ENCODE measurements around the gene LCN9.

Gene LCN9

DNA sequence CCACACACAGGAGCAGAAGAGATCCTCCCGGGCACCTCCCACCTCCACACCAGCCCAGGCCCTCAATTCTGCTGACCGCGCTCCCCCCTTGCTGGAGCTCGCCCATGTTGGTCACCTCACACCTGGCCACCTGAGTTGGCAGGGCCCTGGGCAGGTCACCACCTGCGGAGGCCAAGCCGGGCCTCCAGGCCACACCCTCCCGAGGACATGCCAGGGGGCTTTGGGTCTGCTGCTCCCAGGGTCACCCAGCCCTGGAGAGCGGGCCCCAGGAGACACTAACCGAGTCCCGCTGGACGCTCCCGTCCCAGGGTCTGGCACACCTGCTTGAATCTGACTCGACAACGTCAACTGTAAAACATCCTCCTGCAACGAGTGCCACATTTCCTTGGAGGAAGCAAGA lies 34.1 kb downstream of the LCN9 start:
- no peaks in the 10 kb centered on the region for H3K36me3 Mint-ChIP-seq
- no peak overlapping the region for H3K27ac Mint-ChIP-seq
- H3K4me1 Mint-ChIP-seq, result no peaks in the 10 kb centered on the region
- ATAC-seq, result no peak
- H3K4me3 Mint-ChIP-seq, result no peak overlapping the region
- H3K9me3 Mint-ChIP-seq, result no peaks in the 10 kb centered on the region
- no peak for DNase-seq (ENCODE audit: low spot score in 2 of 2)

DNA sequence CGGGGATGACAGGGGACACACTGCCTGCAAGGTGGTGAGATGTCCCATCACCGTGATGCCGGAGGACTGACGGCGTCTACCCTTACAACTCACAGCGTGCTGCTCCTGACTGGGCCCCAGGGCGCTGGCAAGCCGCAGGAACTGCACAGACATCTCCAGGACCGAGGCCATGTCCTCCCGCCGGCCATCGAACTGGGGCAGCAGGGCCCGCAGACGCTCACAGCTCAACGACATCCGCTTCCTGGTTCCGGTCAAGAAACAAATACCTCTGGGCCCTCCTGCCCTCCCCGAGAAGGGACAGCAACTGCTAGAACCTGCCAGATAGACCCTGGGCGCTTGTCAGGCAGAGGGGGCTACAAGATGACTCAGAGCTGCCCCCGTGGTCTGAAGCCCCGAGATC lies 35.1 kb downstream of the LCN9 start:
- Mint-ChIP-seq H3K4me3 (no peak overlapping the region), H3K4me1 (no peaks in the 10 kb centered on the region), H3K9me3 (no peaks in the 10 kb centered on the region), H3K36me3 (no peaks in the 10 kb centered on the region), H3K27ac (no peak overlapping the region)
- ATAC-seq (no peak), DNase-seq (ENCODE audit: low spot score in 2 of 2) (no peak)

DNA sequence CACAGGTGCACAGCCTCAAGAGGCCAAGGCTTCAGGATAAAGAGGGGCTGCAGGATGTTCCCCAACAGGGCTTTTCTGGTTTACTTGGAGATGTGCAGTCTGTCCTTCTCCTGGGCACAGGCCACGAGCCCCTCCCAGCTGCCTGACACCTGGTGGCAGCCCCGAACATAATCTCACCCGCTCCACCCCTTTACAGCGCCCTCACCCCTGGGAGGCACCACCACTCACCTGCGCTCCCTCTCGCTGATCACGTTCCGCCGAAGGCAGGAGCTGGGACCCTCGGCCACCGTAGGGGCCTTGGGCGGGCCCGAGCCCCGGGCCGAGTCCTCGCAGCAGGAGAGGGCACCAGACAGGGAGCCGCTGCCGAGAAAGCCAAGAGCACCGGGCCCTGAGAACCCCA lies 35.7 kb downstream of the LCN9 start:
- no peaks in the 10 kb centered on the region for H3K36me3 Mint-ChIP-seq
- DNase-seq (ENCODE audit: low spot score in 2 of 2) (no peak), ATAC-seq (no peak)
- no peak overlapping the region for H3K4me3 Mint-ChIP-seq
- no peaks in the 10 kb centered on the region for H3K9me3 Mint-ChIP-seq
- H3K4me1 Mint-ChIP-seq, result no peaks in the 10 kb centered on the region
- no peak overlapping the region for H3K27ac Mint-ChIP-seq

GRCh38 chr9:135699440-135699839 lies 36.3 kb downstream of the LCN9 start, which contains the start of gene SOHLH1:
Gene SOHLH1, minus strand, starts transcription at chr9:135699481. Its CDS starts 14 bp downstream, at chr9:135699467.
- no peaks in the 10 kb centered on the region for H3K4me1 Mint-ChIP-seq
- no peak within 1 kb of the TSS for H3K4me3 Mint-ChIP-seq
- no peaks in the 10 kb centered on the region for H3K9me3 Mint-ChIP-seq
- no peaks in the 10 kb centered on the region for H3K36me3 Mint-ChIP-seq
- ATAC-seq (no peak), DNase-seq (ENCODE audit: low spot score in 2 of 2) (no peak)
- H3K27ac Mint-ChIP-seq, result no peak within 1 kb of the TSS

DNA sequence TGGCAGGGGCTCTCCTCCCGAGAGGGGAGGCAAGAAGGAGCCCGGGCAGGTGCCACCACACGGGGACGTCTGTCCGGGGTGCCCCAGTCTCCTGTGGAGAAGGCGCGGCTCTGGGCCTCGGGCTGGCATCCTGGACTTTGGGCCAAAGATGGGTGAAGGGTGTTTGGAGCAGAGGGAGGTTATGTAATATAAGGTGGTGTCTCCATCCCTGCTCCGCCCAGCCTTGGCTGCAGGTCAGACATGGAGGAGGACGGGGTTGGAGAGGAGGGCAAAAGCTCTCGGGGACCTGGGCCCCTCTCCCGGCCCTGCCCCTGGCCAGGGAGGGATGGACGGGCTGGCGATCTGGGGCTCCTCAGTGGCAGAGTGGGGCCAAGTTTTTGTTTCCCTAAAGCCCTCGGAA lies 37.4 kb downstream of the LCN9 start:
- DNase-seq (ENCODE audit: low spot score in 2 of 2) (no peak), ATAC-seq (no peak)
- Mint-ChIP-seq H3K36me3 (no peaks in the 10 kb centered on the region), H3K9me3 (no peaks in the 10 kb centered on the region), H3K27ac (no peak overlapping the region), H3K4me3 (no peak overlapping the region), H3K4me1 (no peaks in the 10 kb centered on the region)

DNA sequence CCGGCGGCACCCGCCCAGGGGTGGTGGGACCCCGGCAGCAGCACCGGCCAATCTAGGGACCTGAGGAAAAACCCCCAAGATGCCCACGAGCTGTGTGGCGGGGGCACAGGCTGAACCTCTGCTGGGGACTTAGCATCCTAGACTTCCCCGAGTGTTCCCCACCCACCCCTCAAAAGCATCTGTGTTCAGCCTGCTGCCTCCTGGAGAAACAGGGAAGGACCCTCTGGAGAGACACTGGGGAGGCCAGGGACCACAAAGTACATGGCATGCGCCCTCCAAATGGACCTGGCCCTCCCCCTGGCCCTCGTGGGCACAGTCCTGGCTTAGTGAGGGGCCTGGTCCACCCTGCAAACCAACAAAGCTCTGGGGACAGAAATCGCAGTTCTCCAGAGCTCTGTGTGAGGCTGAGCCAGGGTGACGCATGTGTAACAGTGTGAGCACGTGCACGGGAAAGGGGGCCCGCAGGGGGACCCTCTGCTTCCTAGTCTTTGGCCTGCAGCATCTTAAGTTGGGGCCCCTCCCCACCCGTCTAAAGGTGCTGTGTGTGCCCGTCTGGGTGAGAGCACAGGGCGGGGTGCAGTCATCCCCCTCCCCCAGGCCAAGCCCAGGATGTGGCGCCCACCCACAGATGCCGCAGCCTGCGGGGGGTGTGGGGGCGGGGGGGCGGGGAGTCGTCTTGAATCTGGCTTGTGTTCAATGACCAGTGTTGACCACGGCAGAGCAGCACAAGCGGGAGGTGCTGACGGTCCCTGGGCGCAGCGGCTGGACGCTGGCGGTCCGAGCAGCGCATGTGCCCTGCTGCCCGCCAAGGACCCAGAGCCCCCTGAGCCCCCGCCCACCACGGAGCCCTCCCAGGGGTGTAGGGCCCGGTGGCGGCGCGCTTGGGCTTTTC lies 38.2 kb downstream of the LCN9 start:
- no peak overlapping the region for H3K4me3 Mint-ChIP-seq
- H3K36me3 Mint-ChIP-seq, result no peaks in the 10 kb centered on the region
- no peaks in the 10 kb centered on the region for H3K4me1 Mint-ChIP-seq
- DNase-seq (ENCODE audit: low spot score in 2 of 2), result no peak
- H3K9me3 Mint-ChIP-seq, result no peaks in the 10 kb centered on the region
- ATAC-seq, result peak; percentile 43
- no peak overlapping the region for H3K27ac Mint-ChIP-seq

GRCh38 chr9:135701959-135702721 lies 39.0 kb downstream of the LCN9 start, which contains the start of gene KCNT1:
Gene KCNT1, plus strand, starts transcription at chr9:135702185. Its CDS starts 74 bp downstream, at chr9:135702259.
- Mint-ChIP-seq H3K9me3 (no peaks in the 10 kb centered on the region), H3K4me1 (no peaks in the 10 kb centered on the region), H3K4me3 (no peak within 1 kb of the TSS), H3K27ac (no peak within 1 kb of the TSS), H3K36me3 (no peaks in the 10 kb centered on the region)
- peak; percentile 75 for ATAC-seq
- DNase-seq (ENCODE audit: low spot score in 2 of 2), result peak; percentile 77 to 81

DNA sequence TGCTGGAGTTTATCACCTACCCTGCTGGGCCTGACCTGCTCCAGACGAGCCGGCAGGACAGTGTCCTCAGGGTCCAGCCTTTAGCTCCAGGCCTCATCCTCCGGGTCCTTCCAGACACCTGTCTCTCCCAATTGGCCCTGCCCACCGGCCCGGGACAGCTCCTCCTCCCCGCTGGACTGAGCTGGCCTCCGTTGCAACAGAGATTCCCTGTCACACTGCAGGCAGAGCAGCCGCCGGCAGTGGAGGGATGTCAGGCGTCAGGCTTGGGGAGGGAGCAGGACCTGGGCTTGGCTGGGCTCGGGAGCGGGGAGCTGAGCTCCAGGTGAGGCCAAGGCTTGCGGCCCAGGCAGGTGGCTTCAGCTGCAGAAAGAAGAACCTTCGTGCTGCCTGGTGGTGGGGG lies 40.6 kb downstream of the LCN9 start:
- ATAC-seq (no peak), DNase-seq (ENCODE audit: low spot score in 2 of 2) (no peak)
- H3K27ac Mint-ChIP-seq, result no peak overlapping the region
- H3K4me3 Mint-ChIP-seq, result no peak overlapping the region
- H3K36me3 Mint-ChIP-seq, result no peaks in the 10 kb centered on the region
- no peaks in the 10 kb centered on the region for H3K9me3 Mint-ChIP-seq
- no peaks in the 10 kb centered on the region for H3K4me1 Mint-ChIP-seq

DNA sequence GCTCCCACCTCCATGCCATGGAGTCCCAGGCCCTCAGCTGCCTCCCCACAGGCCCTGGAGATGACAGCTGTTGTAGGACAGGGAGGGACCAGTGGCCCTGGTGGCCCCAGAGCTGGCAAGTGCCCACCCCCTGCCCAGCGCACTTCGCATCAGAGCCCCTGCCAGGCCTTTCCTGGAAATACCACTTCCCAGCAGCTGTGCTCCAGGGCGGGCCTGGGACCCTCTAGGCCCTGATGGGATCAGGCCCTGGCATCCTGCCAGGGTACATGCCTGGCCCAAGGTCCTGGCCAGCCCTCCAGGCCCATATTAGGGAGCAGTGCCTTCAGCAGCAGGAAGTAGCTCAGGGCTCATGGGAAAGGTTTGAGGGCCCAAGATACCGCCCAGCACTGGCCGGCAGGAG lies 41.4 kb downstream of the LCN9 start:
- Mint-ChIP-seq H3K36me3 (no peaks in the 10 kb centered on the region), H3K4me3 (no peak overlapping the region), H3K9me3 (no peaks in the 10 kb centered on the region), H3K27ac (no peak overlapping the region), H3K4me1 (no peaks in the 10 kb centered on the region)
- DNase-seq (ENCODE audit: low spot score in 2 of 2) (no peak), ATAC-seq (no peak)

- no peaks in the 10 kb centered on the region for H3K9me3 Mint-ChIP-seq
- no peaks in the 10 kb centered on the region for H3K36me3 Mint-ChIP-seq
- ATAC-seq (no peak), DNase-seq (ENCODE audit: low spot score in 2 of 2) (no peak)
- H3K27ac Mint-ChIP-seq, result no peak overlapping the region
- H3K4me1 Mint-ChIP-seq, result no peaks in the 10 kb centered on the region
- H3K4me3 Mint-ChIP-seq, result no peak overlapping the region
Measured at GRCh38 chr9:135705376-135705775, 42.3 kb downstream of the LCN9 start.

GRCh38 chr9:135706288-135706687 lies 43.2 kb downstream of the LCN9 start:
- no peak for DNase-seq (ENCODE audit: low spot score in 2 of 2)
- Mint-ChIP-seq H3K27ac (no peak overlapping the region), H3K36me3 (no peaks in the 10 kb centered on the region), H3K4me3 (no peak overlapping the region), H3K4me1 (no peaks in the 10 kb centered on the region), H3K9me3 (no peaks in the 10 kb centered on the region)
- no peak for ATAC-seq

GRCh38 chr9:135707252-135708138 lies 44.4 kb downstream of the LCN9 start:
- Mint-ChIP-seq H3K4me1 (no peaks in the 10 kb centered on the region), H3K27ac (no peak overlapping the region), H3K36me3 (no peaks in the 10 kb centered on the region), H3K9me3 (no peaks in the 10 kb centered on the region), H3K4me3 (no peak overlapping the region)
- DNase-seq (ENCODE audit: low spot score in 2 of 2), result no peak
- ATAC-seq, result no peak

- no peak for ATAC-seq
- no peaks in the 10 kb centered on the region for H3K9me3 Mint-ChIP-seq
- DNase-seq (ENCODE audit: low spot score in 2 of 2), result no peak
- H3K4me3 Mint-ChIP-seq, result no peak overlapping the region
- no peaks in the 10 kb centered on the region for H3K4me1 Mint-ChIP-seq
- no peak overlapping the region for H3K27ac Mint-ChIP-seq
- H3K36me3 Mint-ChIP-seq, result no peaks in the 10 kb centered on the region
Measured at GRCh38 chr9:135708164-135708563, 45.1 kb downstream of the LCN9 start.

GRCh38 chr9:135711391-135711790 lies 48.3 kb downstream of the LCN9 start:
- H3K36me3 Mint-ChIP-seq, result no peaks in the 10 kb centered on the region
- H3K4me1 Mint-ChIP-seq, result no peaks in the 10 kb centered on the region
- H3K9me3 Mint-ChIP-seq, result no peaks in the 10 kb centered on the region
- no peak overlapping the region for H3K27ac Mint-ChIP-seq
- ATAC-seq (no peak), DNase-seq (ENCODE audit: low spot score in 2 of 2) (no peak)
- H3K4me3 Mint-ChIP-seq, result no peak overlapping the region

DNA sequence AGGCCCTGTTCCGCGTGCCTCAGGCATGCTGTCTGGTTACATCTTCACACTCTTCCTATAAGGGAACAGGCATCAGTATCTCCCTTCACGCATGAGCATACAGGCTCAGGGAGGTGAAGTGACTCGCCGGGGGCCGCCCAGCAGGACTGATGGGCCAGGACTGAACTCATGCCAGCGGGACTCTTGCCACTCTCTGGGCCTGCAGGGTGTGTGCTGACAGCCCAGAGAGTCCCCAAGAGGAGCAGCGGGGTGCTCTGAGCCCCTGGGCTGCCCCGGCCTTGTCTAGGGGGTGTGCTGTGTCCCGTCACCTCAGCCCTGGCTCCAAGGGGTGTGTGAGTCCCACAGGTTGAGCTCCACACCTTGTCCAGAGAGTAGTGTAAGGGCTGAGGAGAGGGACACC lies 48.8 kb downstream of the LCN9 start:
- no peak for ATAC-seq
- DNase-seq (ENCODE audit: low spot score in 2 of 2), result no peak
- no peaks in the 10 kb centered on the region for H3K36me3 Mint-ChIP-seq
- no peak overlapping the region for H3K4me3 Mint-ChIP-seq
- no peaks in the 10 kb centered on the region for H3K9me3 Mint-ChIP-seq
- H3K4me1 Mint-ChIP-seq, result peaks cover 2% of the 10 kb centered on the region
- H3K27ac Mint-ChIP-seq, result no peak overlapping the region
